Astrocyte (in vitro differentiated cells and primary cell): ENCODE results near the gene KRTAP4-2. TPM values are rescaled to one million over a fixed set of nuclear protein-coding genes. Genes with fewer than 3 reads are reported as not detected.
"Not testable (repeated sequence)": the region's sequence is repeated elsewhere in the genome, so short reads cannot be mapped to it uniquely, and the experiment has no call there.

Experiments
- DNase-seq: peaks from one replicate; pipeline ENCODE4 v3.0.0-alpha.2; 2010; ENCODE audit warnings: low read depth
- FAIRE-seq: peaks from 2 replicates; lab custom pipeline; 2011; peaks lifted over from hg19 to GRCh38; lab: Jason Lieb, UNC
- H2AFZ ChIP-seq: 2 replicates; pipeline ENCODE4 v1.6.0; 2012; ENCODE audit warnings: low read depth, low read length, inconsistent platforms
- H3K27ac ChIP-seq: 2 replicates; pipeline ENCODE4 v1.5.1; 2011; ENCODE audit warnings: low read depth, low read length, inconsistent platforms
- H3K27me3 ChIP-seq: 2 replicates; pipeline ENCODE4 v1.6.0; 2011; ENCODE audit warnings: low read length, inconsistent platforms; ENCODE audit not compliant: insufficient read depth
- H3K36me3 ChIP-seq: 2 replicates; pipeline ENCODE4 v1.5.1; 2011; ENCODE audit warnings: low read length, inconsistent platforms; ENCODE audit not compliant: insufficient read depth
- H3K4me1 ChIP-seq: 2 replicates; pipeline ENCODE4 v1.5.1; 2011; ENCODE audit warnings: low read length, inconsistent platforms; ENCODE audit not compliant: insufficient read depth
- H3K4me2 ChIP-seq: 2 replicates; pipeline ENCODE4 v1.6.0; 2012; ENCODE audit warnings: low read length, inconsistent platforms
- H3K4me3 ChIP-seq: 2 replicates; pipeline ENCODE4 v1.5.1; 2011; ENCODE audit warnings: low read depth, mild to moderate bottlenecking, low read length, inconsistent platforms; ENCODE audit not compliant: insufficient read depth
- H3K79me2 ChIP-seq: 2 replicates; pipeline ENCODE4 v1.6.0; 2012; ENCODE audit warnings: mild to moderate bottlenecking, low read length, inconsistent platforms; ENCODE audit not compliant: insufficient read depth
- H3K9ac ChIP-seq: 2 replicates; pipeline ENCODE4 v1.6.0; 2012; ENCODE audit warnings: mild to moderate bottlenecking, low read length, inconsistent platforms
- H3K9me3 ChIP-seq: 2 replicates; pipeline ENCODE4 v1.5.1; 2012; ENCODE audit warnings: low read depth, mild to moderate bottlenecking, low read length, inconsistent platforms; ENCODE audit not compliant: insufficient read depth
- H4K20me1 ChIP-seq: 2 replicates; pipeline ENCODE4 v1.6.0; 2012; ENCODE audit warnings: low read length, inconsistent platforms; ENCODE audit not compliant: insufficient read depth
- H3K27ac Mint-ChIP-seq: one replicate; pipeline ENCODE4 v1.8.0; 2021; ENCODE audit warnings: mild to moderate bottlenecking, mixed read lengths; ENCODE audit not compliant: unreplicated experiment
- H3K27me3 Mint-ChIP-seq: one replicate; pipeline ENCODE4 v1.8.0; 2021; ENCODE audit warnings: low read depth, mixed read lengths; ENCODE audit not compliant: unreplicated experiment
- H3K36me3 Mint-ChIP-seq: one replicate; pipeline ENCODE4 v1.8.0; 2021; ENCODE audit warnings: low read depth, mixed read lengths; ENCODE audit not compliant: unreplicated experiment
- H3K4me1 Mint-ChIP-seq: one replicate; pipeline ENCODE4 v1.8.0; 2021; ENCODE audit warnings: low read depth, mixed read lengths; ENCODE audit not compliant: unreplicated experiment
- H3K4me3 Mint-ChIP-seq: one replicate; pipeline ENCODE4 v1.8.0; 2021; ENCODE audit warnings: mild to moderate bottlenecking, moderate library complexity, mixed read lengths; ENCODE audit not compliant: unreplicated experiment
- H3K9me3 Mint-ChIP-seq: one replicate; pipeline ENCODE4 v1.8.0; 2021; ENCODE audit warnings: mild to moderate bottlenecking, mixed read lengths; ENCODE audit not compliant: unreplicated experiment
- EZH2 ChIP-seq: IDR thresholded peaks from 2 replicates; pipeline ENCODE4 v1.6.1; 2012; ENCODE audit warnings: mild to moderate bottlenecking, low read length, inconsistent platforms; ENCODE audit not compliant: insufficient read depth
- total RNA-seq: library from RNA; stranded (reverse); gene quantifications from 2 replicates; pipeline ENCODE4 v1.2.1, GENCODE V29; 2021
- TF ChIP-seq, protein P1 (sequence below): IDR thresholded peaks from 2 replicates; pipeline ENCODE4 v1.5.1; 2011; ENCODE audit warnings: low read depth, mild to moderate bottlenecking, inconsistent platforms, low read length, moderate library complexity; ENCODE audit not compliant: insufficient read depth

KRTAP4-2 gene
- total RNA-seq, 1 donor from 2014 or later = not detected

DNA sequence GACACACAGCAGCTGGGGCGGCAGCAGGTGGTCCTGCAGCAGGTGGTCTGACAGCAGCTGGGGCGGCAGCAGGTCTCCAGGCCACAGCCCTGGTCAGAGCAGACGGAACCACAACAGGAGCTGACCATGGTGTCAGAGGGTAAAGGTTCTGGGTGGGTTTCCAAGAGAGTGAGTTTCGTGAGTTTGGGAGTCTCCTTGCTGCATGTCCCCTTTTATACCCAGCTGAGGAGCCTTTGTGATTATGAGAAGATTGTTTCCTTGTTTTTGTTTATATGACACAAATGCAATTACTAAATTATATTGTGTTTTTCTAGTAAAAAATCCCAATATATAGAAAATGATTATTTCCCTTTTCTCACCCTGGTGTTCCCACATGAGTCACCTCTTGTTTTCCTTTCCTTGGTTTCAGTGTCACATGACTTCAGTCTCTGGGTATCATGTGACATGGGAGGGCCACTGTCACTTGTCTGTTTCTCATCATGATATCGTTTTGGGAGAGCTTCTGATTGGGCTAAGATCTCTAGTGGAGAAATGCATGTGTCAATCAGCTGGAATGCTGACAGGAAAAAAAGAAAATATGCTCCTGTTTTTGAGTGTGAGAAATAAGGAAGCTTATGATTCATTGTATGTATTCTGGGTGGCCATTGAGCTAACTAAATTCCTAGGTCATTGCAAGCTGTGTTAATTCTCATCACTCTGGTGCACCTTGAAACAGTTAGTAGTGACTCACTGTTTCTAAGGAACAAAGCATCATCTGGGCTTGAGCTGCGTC is 37.5 kb downstream of the KRTAP4-2 start, which contains the start of gene KRTAP4-6:
TSS of gene KRTAP4-6 (minus strand) at position 185 of the 772 bp plus-strand sequence. CDS start at position 128, 57 bp downstream.
- peak within 1 kb of the TSS; percentile 83 for H3K27ac Mint-ChIP-seq
- peaks cover 14% of the 10 kb centered on the region for H3K4me1 Mint-ChIP-seq
- no peak within 1 kb of the TSS for H3K4me3 ChIP-seq
- no peak for TF ChIP-seq EZH2
- TF ChIP-seq, protein P1, sequence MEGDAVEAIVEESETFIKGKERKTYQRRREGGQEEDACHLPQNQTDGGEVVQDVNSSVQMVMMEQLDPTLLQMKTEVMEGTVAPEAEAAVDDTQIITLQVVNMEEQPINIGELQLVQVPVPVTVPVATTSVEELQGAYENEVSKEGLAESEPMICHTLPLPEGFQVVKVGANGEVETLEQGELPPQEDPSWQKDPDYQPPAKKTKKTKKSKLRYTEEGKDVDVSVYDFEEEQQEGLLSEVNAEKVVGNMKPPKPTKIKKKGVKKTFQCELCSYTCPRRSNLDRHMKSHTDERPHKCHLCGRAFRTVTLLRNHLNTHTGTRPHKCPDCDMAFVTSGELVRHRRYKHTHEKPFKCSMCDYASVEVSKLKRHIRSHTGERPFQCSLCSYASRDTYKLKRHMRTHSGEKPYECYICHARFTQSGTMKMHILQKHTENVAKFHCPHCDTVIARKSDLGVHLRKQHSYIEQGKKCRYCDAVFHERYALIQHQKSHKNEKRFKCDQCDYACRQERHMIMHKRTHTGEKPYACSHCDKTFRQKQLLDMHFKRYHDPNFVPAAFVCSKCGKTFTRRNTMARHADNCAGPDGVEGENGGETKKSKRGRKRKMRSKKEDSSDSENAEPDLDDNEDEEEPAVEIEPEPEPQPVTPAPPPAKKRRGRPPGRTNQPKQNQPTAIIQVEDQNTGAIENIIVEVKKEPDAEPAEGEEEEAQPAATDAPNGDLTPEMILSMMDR = no peak
- H3K9me3 ChIP-seq = peaks cover 3% of the 10 kb centered on the region
- no peaks in the 10 kb centered on the region for H3K4me1 ChIP-seq
- no peaks in the 10 kb centered on the region for H3K27me3 Mint-ChIP-seq
- H3K4me3 Mint-ChIP-seq = no peak within 1 kb of the TSS
- peak within 1 kb of the TSS; percentile 58 for H3K27ac ChIP-seq
- no peaks in the 10 kb centered on the region for H3K36me3 Mint-ChIP-seq
- peak; percentile 87 for FAIRE-seq
- H2AFZ ChIP-seq = no peak within 1 kb of the TSS
- H3K9ac ChIP-seq = no peak within 1 kb of the TSS
- no peak within 1 kb of the TSS for H3K4me2 ChIP-seq
- no peaks in the 10 kb centered on the region for H4K20me1 ChIP-seq
- H3K27me3 ChIP-seq = no peaks in the 10 kb centered on the region
- H3K79me2 ChIP-seq = no peaks in the 10 kb centered on the region
- H3K9me3 Mint-ChIP-seq = peaks cover 10% of the 10 kb centered on the region
- H3K36me3 ChIP-seq = no peaks in the 10 kb centered on the region
- DNase-seq = peak; percentile 81

DNA sequence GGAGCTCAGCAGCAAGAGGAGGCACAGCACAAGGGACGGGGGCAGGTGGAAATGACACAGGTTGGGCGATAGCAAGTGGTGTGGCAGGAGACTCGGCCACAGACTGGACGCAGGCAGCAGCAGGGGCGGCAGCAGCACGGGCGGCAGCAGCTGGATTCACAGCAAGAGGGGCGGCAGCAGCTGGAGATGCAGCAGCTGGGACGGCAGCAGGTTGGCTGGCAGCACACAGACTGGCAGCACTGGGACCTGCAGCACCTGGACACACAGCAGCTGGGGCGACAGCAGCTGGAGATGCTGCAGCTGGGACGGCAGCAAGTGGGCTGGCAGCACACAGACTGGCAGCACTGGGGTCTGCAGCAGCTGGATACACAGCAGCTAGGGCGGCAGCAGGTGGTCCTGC is 38.2 kb downstream of the KRTAP4-2 start:
- not testable (repeated sequence) for H3K36me3 ChIP-seq, DNase-seq, H3K27me3 Mint-ChIP-seq, H4K20me1 ChIP-seq, H3K27me3 ChIP-seq, H3K79me2 ChIP-seq, H2AFZ ChIP-seq, H3K4me2 ChIP-seq, H3K4me3 Mint-ChIP-seq, H3K36me3 Mint-ChIP-seq, H3K9me3 ChIP-seq, H3K27ac Mint-ChIP-seq, H3K4me3 ChIP-seq, FAIRE-seq, H3K9ac ChIP-seq, H3K4me1 ChIP-seq
- Mint-ChIP-seq H3K9me3 (peaks cover 10% of the 10 kb centered on the region), H3K4me1 (peaks cover 14% of the 10 kb centered on the region)
- peak overlapping the region; percentile 58 for H3K27ac ChIP-seq

DNA sequence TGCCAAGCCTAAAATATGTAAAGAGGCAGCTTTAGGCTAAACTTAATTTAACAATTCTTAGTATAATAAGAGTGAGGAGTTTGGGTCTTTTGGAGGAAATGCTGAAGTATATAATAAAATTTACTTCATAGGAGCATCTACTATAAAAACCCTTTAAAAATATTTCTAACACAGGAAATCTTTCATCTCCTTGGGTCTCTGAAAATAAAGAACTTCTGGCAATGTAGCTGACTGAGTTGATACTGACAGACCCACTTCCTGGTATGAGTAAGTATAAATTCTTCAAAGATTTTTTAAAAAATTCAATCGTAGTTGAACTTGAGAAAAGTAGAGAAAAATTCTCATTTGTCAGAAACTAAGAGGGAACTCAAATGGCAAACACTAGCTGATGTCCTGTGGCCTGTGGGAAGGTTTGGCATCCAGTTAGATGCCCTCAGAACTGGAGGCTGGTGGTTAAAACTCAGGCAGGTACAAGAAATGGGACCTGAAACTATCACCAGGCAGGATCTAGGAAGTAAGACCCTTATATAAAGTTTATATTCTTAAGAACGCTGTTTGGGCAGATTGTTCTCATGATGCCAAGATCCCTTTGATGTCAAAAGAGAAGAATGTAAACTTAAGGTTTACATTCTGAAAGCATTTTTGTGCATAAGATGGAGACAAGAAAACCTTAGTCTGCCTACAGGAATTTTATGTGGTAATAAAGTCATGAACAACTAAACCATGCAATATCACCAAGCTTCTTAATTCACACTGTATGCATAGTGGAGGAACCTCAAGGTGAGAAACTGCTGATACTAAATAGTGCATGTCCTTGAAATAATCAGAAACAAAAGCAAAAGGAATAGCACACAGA is 43.9 kb downstream of the KRTAP4-2 start:
- Mint-ChIP-seq H3K9me3 (peaks cover 4% of the 10 kb centered on the region), H3K4me1 (peaks cover 10% of the 10 kb centered on the region), H3K27ac (no peak overlapping the region), H3K36me3 (no peaks in the 10 kb centered on the region), H3K27me3 (no peaks in the 10 kb centered on the region), H3K4me3 (no peak overlapping the region)
- Histone ChIP-seq H3K4me1 (peaks cover 5% of the 10 kb centered on the region), H4K20me1 (no peaks in the 10 kb centered on the region), H3K79me2 (no peaks in the 10 kb centered on the region), H3K27ac (no peak overlapping the region), H3K27me3 (no peaks in the 10 kb centered on the region), H3K36me3 (no peaks in the 10 kb centered on the region), H3K9ac (no peak overlapping the region), H3K4me2 (no peak overlapping the region), H3K4me3 (no peak overlapping the region), H2AFZ (peak overlapping the region; percentile 6), H3K9me3 (no peaks in the 10 kb centered on the region)
- TF ChIP-seq, protein P1 = no peak
- no peak for TF ChIP-seq EZH2
- peak; percentile 86 for FAIRE-seq
- DNase-seq = peak; percentile 8
